NCI-H2196 (cell line): ENCODE results near the gene BDH1.
"Not testable (repeated sequence)": the region's sequence is repeated elsewhere in the genome, so short reads cannot be mapped to it uniquely, and the experiment has no call there.

Source experiments
- DNase-seq: peaks from one replicate; lab custom pipeline; 2025; ENCODE audit not compliant: unreplicated experiment; lab: John Stamatoyannopoulos, UW

Gene BDH1, protein sequence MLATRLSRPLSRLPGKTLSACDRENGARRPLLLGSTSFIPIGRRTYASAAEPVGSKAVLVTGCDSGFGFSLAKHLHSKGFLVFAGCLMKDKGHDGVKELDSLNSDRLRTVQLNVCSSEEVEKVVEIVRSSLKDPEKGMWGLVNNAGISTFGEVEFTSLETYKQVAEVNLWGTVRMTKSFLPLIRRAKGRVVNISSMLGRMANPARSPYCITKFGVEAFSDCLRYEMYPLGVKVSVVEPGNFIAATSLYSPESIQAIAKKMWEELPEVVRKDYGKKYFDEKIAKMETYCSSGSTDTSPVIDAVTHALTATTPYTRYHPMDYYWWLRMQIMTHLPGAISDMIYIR

DNA sequence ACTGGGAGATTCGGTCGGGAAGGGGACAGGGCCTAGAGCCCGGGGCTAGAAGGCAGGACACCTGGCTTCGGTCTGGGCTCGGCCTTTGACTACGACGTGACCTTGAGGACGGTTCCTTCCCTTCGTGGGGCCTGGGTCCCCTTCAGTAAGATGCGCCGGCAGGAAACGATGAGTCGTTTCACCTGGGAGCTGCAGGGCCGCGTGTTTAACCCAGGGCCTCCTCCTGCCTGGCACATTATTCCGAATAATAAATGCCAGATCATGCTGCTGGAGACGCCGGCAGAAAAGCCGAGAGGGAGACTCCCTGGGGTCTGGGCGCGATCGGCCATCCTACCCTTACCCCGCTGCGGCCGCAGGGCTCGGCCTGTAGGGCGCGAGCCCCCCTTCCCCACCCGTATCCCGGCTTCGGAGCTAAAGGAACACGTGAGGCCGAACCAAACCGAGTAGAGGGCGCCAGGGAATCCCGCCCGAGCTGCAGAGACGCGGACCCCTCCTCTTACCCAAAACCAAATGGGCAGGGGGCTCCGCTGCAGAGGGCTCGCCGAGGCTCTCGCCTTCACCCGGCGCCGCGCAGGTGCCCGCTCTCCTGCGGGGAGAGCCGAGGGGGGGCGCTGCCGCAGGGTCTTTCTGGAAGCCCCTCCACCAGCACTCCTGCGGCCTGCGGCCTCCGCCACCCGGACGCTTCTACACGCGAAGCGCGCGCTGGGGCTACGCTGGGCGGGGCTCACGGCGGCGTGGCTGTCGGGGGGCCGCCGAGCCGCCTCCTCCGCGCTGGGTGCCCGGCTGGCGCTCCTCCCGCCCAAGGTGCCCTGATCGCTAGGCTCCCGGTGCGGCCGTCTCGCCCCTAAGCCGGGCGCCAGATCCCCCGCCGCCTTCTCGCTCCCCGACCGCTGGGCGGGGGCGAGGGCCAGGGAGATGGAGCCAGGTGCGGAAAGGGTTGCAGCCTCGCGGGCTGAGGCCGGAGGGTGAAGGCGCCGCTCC lies at the start of gene BDH1:
Gene BDH1 (minus strand): TSS at position 688 of the 981 bp plus-strand sequence. CDS start 9,525 bp downstream, outside the sequence.
- DNase-seq: peak; percentile 80

DNA sequence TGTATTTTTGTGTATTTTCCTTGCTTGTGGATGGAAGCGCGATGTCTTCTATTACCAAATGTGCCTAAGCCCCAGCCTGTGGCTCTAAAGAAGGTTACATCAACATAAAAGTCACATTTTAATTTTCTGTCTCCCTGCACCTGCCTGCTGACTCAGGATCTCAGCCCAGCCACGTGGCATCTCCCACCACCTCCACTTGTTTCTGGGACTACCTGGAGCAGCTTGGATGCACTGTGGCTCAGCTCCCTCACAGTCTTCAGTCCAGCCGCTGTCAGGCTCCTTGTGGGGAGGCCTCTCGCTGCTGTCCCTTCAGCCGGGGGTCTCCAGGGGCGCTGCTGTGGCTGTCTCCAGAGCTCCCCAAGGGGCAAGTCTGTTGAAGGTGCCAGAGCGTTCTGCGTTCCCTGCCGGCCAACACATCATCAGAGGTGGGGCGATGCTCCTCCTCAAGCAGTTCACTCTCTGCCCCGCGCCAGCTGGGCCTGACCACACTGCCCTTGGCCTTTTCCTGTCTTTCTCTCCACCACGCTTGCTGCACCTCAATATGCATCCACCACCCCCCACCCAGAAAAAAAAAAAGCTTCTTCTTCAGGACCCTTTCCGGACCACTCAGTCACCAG lies 47.7 kb upstream of the BDH1 start:
- no peak for DNase-seq

DNA sequence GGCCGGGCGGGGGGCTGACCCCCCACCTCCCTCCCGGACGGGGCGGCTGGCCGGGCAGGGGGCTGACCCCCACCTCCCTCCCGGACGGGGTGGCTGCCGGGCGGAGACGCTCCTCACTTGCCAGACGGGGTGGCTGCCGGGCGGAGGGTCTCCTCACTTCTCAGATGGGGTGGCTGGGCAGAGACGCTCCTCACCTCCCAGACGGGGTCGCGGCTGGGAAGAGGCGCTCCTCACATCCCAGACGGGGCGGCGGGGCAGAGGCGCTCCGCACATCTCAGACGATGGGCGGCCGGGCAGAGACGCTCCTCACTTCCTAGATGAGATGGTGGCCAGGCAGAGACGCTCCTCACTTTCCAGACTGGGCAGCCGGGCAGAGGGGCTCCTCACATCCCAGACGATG lies 46.6 kb upstream of the BDH1 start:
- not testable (repeated sequence) for DNase-seq

DNA sequence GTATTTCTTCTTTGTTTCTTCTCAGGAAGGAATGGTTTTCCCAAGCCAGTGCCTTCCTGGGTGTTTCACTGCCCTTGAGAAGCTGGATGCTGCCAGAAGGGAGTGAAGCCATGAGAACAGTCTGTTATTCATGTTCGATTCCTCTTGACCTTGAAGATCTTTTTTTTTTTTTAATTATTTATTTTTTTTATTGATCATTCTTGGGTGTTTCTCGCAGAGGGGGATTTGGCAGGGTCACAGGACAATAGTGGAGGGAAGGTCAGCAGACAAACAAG lies 45.7 kb upstream of the BDH1 start:
- not testable (repeated sequence) for DNase-seq

DNA sequence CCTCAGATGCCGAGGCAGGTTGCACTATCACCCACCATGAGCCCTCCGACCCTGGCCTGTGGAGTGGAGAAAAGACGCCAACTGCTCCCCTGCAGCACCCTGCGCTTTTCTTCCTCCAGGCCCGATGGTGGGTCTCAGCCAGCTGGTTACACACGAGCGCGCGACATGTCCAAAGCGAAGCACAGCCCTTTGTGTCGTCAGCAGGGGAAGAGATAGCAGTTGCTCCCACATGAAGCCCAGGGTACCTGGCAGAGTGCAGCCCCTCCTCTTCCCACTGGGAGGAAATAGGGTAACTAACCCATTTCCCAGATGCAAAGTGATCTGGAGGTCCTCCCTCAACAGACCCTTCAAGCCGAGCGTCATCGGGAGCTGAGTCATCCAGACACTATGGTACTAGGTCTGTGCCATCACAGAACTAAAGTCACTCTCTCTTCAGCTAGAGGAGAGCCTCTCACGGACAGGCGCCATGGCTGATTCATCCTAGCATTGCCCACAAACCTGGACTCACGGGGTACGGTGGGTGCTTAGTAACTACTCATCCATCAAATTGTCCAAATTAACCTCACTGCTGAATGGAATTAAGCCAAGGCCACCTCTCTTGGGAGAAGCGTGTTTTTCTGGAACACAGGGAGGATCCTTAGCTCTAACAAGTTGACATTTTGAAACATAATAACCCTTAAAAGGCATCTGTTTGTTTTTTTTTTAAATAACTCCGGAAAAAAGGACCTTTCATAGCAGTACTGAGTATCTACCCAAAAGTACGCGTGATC lies 45.2 kb upstream of the BDH1 start:
- no peak for DNase-seq

DNA sequence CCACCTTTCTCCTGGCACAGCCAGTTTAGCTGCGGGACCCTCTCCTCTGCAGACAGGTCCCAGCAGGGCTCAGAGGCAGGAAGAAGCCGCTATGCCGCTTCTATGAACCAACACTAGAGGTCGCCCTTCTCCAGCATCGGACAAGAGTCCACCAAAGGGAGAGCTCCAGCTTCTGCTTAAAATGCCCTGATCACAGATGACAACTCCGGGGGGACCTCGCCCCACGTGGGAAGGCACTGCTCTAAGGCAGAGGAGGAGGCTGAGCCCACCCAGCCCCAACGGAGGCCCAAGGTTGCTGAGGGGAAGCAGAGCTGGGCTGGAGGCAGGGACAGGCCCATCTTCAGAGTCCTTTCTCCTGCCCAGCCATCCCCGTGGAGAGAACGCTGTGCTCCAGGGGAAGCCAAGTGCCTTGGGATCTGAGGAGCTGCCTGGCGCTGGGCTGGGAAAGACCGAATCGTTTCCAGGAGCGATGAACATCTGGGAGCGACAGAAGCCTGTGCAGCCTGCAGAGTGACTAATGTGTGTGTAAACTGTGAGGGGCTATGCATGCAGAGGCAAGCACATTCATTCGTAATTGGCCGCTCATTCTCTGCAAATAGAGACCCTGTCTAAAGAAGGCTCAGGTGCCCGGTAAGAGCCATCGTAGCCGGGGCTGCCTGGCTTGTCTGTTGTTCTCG lies 43.5 kb upstream of the BDH1 start:
- DNase-seq: no peak

DNA sequence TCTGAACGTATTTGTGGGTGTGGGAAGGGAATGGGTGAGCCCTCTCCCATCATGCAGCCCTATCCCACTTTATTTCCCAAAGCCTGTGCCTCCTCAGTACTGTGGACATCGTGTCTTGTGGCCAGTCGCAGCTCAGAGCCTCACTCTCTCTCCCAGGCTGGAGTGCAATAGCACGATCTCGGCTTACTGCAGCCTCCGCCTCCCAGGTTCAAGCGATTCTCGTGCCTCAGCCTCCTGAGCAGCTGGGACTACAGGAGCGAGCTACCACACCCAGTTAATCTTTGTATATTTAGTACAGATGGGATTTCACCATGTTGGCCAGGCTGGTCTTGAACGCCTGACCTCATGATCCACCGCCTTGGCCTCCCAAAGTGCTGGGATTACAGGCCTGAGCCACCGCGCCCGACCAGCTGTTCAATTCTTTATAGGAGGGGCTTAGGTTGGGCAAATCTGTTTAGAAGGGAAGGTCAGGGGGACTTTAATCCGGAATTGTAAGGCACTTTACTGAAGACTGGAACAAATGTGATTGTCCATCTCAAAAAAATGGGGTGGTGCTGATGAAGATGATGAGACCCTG lies 42.7 kb upstream of the BDH1 start:
- no peak for DNase-seq

DNA sequence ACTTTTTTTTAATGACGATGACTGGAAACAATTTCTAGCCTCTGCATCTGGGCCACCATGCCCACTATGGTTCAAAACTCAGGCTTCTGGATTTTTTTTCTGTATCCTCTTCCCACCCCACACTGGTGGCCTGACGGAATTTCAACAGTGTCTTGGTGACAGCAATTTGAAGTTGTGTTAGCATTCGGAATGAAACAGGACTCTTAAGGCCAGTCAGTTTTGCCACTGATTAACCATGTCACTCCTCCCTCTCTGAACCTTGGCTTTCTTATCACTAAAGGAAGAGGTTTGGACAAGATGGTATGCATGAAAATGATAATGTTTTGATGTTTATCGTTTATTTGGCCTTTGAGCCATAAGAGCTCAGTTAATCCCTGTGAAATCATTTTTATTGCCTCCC lies 41.6 kb upstream of the BDH1 start:
- DNase-seq: no peak

DNA sequence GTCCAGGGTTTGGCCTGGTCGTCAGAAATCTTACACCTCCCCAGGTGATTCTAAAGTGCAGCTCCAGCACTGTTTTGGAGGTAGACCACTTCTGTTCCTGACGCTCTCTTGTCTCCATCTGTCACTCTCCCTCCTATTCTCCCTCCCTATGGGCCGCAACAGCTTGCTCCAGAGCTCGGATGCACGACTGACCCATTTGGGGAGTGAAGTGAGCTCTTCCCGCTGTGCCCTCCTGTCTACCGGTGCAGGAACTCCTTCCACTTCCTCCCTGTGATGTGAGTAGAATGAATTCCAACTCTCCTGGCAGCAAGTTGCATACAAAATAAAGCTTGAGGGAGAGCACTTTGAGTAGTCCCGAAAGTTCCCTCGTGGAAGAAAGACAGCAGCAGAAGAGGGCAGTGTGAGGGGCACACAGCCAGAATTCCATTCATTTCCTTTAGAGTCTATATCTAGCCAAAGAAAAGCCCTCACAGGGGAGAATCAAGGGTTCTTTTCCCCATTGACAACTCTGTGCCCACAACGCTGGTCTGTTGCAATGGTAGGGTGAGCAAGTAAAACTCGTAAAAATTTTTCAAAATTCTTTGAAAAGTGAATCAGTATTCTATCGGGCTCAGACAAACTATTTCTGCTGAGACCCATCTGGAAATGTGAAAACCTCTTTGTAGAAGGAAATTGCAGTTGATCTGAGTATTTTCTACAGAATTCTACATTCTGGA lies 39.9 kb upstream of the BDH1 start:
- DNase-seq: no peak

DNA sequence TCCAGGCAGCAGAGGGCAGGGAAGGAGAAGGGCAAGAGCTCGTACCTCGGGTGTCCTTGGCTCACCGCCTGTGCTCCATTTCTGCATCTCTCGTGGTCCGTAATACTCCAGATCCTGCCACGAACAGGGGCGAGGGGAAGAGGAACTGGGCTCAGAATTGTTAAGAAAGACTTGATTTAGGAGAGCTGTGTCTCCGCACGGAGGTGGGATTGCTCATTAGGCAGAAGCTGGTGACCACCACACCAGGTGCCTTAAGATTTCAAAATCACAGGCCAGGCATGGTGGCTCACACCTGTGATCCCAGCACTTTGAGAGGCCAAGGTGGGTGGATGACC lies 37.2 kb upstream of the BDH1 start:
- no peak for DNase-seq

DNA sequence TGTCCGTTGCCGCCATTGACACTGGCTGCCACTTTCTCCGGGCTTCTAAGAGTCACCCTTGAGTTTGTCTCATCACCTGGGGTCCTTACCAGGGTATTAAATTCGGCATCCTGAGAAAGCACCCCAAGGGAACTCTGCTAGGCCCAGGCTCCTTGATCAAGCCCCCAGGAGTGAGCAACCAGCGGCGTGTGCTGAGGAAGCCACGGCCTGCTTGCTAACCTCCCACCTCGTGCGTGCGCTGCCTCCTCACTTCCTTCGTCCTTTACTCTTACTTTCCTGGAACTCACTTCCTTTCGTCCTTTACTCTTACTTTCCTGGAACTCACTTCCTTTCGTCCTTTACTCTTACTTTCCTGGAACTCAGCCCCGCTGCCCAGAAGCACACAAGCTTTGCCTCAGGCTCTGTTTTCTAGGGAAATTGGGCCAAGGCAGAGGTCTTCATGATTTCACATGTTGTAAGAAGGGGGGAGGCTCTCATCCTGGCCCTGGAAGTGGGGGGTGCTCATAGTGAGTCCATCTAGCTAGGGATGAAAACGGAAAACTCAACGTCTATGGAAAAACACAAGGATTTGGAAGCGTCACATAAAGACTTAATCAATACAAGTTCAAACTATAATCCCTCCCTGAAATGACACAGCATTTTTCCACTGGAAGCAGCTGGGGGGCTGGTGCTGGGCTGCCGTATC lies 36.7 kb upstream of the BDH1 start:
- no peak for DNase-seq

DNA sequence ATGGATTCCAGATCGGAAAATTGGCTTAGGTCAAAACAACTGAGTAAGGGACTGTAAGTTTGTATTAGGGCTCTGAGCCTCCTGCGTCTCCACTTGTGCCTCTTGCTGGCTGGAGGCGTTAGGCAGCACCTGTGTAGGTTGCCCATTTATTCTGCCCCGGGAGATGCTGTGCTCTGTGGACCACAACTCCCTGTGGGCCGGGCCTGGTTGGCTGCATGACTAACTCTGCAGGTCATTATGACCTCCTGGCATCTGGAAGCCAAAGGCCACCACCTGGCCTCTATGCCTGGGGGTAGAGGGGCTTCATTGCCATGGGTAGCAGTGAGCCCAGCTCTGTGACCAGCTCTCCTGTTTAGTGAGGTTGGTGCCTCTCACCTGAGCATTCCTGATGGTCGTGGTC lies 36.0 kb upstream of the BDH1 start:
- no peak for DNase-seq

DNA sequence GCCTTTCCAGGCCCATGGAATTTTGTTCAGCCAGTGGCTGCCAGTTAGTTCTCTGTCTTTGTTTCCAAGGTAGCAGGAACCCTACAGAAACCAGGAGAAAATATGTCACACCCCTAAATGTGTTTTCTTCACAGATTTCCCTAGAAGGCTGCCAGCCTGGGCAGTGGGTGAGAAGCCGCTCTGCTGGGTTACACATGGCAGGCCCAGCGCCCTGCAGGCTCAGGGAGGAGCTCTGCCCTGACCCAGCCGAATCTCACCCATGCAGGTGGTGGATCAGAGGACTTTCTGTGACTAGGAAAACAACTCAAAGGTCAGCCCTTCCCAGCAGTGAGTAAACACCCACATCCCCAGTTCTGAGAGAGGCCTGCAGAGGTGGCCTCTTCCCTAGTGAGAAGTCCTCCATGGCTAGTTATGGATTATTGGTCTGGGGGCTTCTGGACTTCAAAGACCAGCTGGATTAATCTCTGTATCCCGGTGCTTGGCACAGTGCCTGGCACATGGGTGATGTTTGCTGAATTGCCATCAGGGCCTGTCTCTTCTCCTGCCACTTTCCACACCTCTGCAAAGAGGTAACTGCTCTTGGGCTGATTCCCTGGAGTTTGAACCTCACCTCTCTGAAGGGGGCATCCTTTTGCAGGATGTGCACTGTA lies 34.7 kb upstream of the BDH1 start:
- DNase-seq: peak; percentile 26

DNA sequence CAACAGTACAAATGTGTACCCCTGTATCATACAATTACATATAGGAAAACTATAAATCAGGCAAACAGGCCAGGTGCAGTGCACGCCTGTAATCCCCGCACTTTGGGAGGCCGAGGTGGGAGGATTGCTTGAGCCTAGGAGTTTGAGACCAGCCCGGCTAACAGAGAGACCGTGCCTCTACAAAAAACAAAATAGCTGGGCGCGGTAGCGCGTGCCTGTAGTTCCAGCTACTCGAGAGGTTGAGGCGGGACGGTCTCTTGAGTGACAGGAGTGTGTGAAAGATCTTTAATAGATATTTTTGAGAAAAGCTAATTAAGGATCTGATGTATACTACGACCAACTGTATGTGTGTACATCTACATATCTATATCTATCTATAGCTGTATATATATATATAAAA lies 33.8 kb upstream of the BDH1 start:
- no peak for DNase-seq

DNA sequence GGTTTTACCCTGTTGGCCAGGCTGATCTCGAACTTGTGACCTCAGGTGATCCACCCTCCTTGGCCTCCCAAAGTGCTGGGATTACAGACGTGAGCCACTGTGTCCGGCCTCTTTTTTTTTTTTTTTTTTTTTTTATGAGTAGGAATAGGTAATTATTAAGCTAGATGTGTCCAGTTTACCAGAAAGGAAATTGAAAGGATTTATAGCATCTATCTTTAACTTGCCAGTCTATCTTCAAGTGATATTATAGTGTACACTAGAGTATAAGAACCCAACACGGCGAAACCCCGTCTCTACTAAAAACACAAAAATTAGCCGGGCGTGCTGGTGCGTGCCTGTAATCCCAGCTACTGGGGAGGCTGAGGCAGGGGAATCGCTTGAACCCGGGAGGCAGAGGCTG lies 31.0 kb upstream of the BDH1 start:
- DNase-seq: not testable (repeated sequence)

DNA sequence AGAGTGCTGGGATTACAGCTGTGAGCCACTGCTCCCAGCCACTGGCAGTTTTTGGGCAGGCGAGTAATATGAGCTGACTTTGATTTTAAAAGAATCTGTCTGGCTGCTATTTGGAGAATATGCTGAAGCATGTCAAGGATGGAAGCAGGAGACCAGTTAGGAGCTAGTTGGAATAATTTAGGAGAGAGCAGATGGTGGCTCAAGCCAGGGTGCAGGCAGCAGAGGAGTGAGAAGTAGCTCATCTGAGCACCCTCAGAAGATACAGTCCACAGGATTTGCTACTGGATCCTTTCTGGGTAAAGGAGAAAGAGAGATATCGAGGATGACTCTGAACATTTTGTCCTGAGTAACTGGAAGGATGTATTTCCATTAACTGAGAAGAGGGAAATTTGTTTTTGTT lies 30.4 kb upstream of the BDH1 start:
- DNase-seq: no peak

DNA sequence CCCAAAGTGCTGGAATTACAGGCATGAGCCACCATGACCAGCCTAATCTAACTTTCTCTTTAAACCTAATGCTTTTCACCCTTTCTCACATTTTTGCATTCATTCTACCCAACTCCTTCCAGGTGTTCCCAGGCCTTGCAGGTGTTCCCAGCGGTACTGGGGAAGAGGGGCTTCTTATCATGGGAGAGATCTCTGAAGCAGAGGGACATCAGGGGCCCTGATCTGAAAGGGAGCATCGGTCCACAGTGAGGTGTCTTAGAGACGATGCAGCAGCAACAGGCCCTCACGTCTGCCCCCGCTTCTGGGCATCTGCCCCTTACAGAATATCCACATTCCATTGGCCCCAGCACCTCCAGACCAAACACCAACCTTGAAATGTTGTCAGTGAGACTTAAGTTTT lies 29.0 kb upstream of the BDH1 start:
- DNase-seq: no peak

DNA sequence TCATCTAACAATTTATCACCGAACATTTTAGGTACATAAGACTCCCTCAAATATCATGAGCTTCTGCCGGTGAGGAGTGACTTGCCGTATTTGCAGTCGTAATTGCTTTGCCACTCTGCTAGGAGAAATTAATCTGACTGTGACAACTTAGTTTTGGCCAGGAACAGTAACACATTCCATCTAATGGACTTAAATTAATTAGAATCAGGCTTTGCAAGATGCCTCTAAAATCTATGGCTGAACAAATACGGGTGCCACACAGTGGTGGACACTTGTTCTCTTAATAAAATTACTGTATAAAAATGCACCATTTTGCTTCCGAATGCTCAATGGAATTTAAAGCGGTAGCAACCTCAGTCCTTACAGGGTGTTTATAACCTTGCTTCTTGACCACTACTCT lies 27.6 kb upstream of the BDH1 start:
- no peak for DNase-seq

DNA sequence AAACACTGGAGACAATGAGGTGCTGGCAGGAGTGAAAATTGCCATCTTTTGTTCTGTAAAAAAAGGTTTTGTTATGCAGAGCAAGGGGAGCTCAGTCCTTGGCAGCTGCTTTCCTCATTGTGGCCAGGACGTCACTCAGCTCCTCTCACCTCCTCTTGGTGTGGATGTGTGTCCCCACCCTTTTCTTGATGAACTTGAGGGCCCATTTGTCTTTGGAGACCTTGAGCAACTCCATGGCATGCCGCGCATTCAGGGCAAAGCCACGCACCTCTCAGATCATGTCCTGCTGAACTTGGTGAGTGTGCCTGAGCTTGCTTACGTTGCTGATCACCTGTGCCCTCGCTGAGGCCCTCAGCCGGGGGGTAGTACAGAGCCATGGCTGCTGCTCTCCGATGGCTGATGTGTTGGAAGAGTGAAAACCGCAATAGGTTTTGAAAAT lies 24.5 kb upstream of the BDH1 start:
- DNase-seq: no peak
